ENCODE results near the gene CREB3L2.

GRCh38 chr7:138009350-138009653, 7.4 kb upstream of the CREB3L2 start:
- TF ChIP-seq POLR2AphosphoS5 (IDR thresholded peaks at IDR 0.05) (no peak), CTCF (IDR thresholded peaks at IDR 0.05) (no peak), POLR2A (IDR thresholded peaks at IDR 0.05) (no peak)
